GM19035 (cell line): ENCODE results near the gene STXBP3.
"Not testable (repeated sequence)": the region's sequence is repeated elsewhere in the genome, so short reads cannot be mapped to it uniquely, and the experiment has no call there.

Experiments used
- ATAC-seq: cut with Tn5 transposase; IDR thresholded peaks from one replicate; pipeline ENCODE4 v1.9.1; 2021; ENCODE audit not compliant: unreplicated experiment

Gene STXBP3

GRCh38 chr1:108746382-108747170 lies at the start of gene STXBP3:
TSS of gene STXBP3 (plus strand) at chr1:108746674. CDS start at chr1:108746738, 64 bp downstream.
- ATAC-seq: peak; percentile 94

DNA sequence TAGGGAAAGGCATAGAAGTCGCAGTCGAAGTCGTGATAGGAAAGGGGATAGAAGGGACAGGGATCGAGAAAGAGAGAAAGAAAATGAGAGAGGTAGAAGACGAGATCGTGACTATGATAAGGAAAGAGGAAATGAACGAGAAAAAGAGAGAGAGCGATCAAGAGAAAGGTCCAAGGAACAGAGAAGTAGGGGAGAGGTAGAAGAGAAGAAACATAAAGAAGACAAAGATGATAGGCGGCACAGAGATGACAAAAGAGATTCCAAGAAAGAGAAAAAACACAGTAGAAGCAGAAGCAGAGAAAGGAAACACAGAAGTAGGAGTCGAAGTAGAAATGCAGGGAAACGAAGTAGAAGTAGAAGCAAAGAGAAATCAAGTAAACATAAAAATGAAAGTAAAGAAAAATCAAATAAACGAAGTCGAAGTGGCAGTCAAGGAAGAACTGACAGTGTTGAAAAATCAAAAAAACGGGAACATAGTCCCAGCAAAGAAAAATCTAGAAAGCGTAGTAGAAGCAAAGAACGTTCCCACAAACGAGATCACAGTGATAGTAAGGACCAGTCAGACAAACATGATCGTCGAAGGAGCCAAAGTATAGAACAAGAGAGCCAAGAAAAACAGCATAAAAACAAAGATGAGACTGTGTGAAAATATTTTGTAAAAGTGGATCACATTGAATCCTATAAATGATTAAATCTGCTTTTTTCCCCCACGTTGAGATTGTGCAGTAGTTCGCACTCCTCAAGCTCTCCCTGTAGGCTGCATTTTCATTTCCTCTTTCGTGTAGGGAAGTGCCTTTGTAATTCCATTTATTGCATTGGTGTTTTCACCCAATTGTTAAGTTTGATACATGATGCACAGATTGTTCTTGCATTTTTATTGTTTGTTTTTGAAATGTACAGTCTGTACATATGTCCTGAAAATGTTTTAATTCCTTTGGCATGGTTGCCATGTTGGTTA lies 46.8 kb upstream of the STXBP3 start:
- ATAC-seq: no peak

GRCh38 chr1:108701176-108701849 lies 45.2 kb upstream of the STXBP3 start:
- no peak for ATAC-seq

- not testable (repeated sequence) for ATAC-seq
Measured at GRCh38 chr1:108702109-108702508, 44.4 kb upstream of the STXBP3 start.

- no peak for ATAC-seq
Measured at GRCh38 chr1:108703939-108704338, 42.5 kb upstream of the STXBP3 start.

- no peak for ATAC-seq
Measured at GRCh38 chr1:108704496-108704895, 42.0 kb upstream of the STXBP3 start.

- ATAC-seq: no peak
Measured at GRCh38 chr1:108706643-108707042, 39.8 kb upstream of the STXBP3 start.

DNA sequence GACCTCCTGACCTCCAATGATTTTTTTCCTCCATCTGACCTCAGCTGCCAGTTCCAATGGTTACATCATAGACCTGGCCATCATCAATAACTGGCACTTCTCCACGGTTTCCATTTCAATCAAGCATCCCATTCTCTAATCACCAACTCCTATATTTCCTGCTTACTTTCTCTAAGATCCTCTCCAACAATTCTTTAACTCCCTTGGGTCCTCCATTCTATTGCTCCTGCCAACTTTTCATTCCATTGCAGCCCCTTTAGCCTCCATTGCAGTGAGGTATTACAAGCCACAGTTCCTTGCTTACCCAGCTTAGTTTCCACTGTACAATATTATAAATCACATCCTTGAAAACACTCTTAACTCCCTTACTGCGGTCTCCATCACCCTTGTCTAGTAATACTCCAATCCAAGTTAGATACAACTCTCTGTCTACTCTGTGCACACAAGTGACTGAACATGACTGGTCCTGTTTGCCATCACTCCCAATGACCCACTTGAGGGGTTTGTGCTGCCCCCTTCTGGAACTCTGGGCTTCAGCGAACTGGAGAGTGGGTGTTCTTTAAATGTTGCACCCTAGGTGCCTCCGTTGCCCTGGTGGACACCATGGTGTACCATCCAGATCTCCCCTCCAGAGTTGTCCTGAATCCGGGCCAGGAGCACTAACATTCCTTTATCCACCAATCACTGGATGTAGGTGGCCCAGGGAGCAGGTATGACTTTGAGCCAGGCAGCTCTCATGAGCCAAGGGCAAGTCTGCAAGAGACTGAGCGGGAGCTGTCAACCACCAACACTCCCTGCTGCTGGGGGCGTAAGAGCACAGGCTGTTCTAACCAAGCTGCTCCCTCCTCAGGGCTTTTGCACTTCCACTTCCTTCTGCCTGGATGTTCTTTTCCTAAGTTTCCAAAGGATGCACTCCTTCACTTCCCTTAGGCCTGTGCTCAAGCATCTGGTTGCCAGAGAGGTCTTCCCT lies 37.5 kb upstream of the STXBP3 start:
- no peak for ATAC-seq

DNA sequence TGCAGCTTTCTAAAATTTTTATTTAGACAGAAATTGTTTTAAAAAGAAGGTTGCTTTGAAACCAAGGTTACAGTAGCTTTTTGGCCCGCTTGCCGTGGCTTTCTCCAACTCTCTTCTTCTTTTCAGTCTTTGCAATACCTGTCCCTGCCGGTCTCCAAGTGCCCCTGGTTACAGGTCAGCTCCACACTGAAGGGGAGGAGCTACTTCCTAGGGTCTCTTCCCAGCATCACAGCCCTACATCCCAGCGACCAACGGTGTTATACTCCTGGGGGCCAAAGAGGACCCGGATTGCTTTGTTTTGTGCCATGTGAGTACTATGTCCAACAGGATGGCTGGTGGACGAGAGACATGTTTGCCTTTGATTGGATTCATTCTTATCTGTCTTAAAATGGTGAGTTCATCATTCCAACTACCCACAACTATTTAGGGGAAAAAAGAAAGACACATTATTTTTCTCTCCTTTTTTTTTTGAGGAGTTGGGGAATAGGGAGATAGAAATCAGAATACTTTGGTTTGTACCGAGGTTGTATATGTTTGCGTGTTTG lies 33.8 kb upstream of the STXBP3 start, which contains the start of gene FNDC7:
Gene FNDC7 (plus strand): TSS at position 303 of the 545 bp plus-strand sequence. CDS start 26 bp downstream, at position 329.
- no peak for ATAC-seq

DNA sequence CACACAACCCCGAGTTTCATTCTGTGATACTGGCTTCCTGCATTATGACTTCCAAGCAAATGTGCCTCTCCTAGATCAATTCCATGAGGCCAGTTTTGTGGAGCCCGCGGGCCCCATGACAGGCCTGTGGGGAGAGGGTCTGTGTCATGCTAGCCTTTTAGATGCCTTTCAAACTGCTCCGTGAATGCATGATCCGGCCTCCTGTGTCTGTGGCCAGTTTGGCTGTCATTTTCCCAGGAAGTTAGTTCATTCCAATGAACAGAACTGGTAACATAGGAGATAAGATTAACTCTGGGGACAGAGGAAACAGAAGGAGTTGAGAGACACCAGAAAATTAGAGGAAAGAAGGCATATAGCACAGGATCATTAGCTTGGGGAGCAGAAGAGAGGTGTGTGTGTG lies 30.5 kb upstream of the STXBP3 start:
- no peak for ATAC-seq

DNA sequence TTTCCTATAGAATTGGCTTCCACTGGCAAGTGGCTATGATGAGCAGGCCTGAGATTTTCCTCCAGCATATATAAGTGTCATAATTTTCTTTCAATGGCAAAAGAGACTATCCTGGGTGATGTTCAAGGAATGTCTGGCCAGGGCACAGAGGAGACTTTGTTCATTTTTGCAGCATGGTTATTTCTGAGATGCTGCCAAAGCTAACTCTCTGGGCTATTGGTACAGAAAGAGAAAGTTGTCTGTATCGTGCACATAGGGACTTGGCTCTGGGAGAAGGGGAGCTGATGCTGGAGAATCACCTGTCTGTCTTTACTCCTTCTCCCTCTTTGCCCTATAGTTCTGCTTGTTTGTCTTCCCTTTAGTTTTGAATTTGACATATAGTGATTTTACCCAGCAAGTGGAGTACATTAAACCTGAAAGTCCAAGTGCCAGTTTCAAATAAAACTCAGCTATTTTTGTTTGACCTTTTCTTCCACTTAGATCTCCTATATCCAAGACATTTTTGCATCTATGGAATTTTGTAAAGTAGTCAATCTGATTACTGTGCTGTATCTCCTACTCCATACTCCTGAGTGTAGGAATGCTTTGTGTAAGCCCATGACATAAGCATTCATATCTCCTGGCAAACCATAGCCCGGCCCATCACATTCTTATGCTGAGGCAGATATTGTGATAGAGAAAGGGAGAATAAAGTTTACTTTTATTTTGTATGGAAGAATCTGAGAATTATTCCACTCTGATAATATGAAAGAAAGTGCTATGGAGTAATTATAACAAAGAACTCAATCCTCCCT lies 29.8 kb upstream of the STXBP3 start:
- ATAC-seq: no peak

DNA sequence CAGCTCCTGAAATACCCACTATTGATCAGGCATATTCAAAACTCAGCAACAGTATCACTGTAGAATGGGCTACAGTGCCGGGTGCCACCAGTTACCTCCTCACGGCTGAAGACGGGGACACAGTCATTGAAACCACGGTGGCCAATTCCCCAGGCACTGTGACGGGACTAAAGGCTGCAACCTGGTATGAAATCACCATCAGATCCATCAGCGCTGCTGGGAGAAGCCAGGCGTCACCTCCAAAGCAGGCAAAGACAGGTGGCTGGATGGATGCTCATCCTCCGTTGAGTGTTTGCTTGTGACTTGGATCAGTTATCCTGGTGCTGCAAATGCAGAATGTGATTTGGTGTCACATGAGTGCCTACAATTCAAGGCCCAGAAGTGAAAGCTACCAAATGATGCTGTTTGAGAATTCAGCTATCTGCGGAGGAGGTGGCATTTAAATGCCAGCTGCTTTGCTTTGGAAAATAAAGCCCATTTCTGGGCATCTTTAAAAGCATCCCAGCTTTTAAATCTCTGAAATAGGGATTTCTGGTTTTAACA lies 28.6 kb upstream of the STXBP3 start:
- no peak for ATAC-seq

GRCh38 chr1:108718927-108719655 lies 27.4 kb upstream of the STXBP3 start:
- ATAC-seq: no peak

DNA sequence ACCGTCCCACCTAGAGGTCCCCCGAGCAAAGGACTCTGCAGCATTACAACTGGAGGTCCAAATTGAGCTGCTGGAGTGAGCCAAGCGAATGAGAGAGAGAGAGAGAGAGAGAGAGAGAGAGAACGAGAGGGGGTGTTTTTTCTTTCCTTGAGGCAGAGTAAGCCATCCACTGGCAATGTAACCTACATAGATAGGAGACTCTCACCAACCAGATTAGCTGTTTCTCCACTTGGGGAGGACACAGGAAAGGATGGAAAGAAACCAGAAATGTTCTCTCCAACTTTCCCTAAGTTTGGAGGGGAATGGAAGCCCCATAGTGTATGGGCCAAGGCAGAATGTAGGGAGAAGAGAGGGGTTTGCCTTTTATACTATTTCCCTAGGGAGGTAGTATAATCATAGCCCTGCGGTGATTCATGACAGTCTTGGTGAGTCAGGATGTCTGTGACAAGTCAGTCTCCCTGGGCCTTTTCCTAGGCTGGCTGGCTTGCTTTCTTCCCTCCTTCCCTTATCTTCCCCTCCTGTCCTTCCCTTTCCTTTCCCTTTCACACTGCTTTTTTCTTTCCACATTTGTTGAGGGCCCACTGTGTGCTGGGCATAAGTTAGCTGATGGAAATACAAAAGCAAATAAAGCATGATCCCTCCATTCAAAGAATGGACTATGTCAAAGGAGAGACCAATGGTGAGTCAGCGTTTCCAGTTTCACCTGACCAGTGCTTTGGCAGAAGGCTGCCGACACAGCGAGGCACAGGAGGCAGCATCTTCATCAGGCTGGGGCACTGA lies 26.6 kb upstream of the STXBP3 start:
- ATAC-seq: no peak

GRCh38 chr1:108722292-108722691 lies 24.2 kb upstream of the STXBP3 start:
- ATAC-seq: no peak

- ATAC-seq: no peak
Measured at GRCh38 chr1:108725906-108726305, 20.6 kb upstream of the STXBP3 start.

- ATAC-seq: no peak
Measured at GRCh38 chr1:108728327-108728923, 18.0 kb upstream of the STXBP3 start.
